Stimulated activated CD4-positive, alpha-beta T cell treated with anti-CD3 and anti-CD28 coated beads, TNF-alpha, amount 100 ng/mL, for 24 hours (primary cell): ENCODE measurements around the gene GNB1L.

ENCODE experiments used
- DNase-seq, 3 experiments: peaks; one replicate each; pipeline ENCODE4 v3.0.0-alpha.2; 2020; ENCODE audit warnings: low read depth in 3 of 3

Gene GNB1L

DNA sequence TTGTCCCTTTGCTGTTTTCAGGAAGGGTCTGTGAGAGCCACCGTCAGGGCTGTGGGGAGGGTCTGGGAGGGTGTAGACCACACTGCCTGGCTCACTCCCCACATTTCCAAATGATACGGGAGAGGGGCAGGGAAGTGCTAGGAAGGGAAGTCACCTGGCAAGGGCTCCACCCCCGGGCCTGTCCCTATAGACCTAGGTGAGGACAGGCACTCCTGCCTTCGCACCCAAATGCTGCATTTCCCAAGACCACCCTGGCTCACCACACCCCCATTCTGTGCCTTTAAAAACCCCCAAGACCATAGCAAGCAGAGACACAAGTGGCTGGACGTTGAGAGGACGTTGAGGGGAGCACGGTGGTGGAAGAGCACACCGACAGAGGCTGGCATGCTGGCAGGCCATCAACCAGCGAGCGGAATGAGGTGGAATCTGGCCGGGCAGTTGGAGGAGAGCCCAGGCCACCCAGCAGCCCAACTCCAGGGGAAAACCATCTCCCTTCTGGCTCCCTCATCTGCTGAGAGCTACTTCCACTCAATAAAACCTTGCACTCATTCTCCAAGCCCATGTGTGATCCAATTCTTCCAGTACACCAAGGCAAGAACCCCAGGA is 45.7 kb downstream of the GNB1L start:
- DNase-seq, result no peak

DNA sequence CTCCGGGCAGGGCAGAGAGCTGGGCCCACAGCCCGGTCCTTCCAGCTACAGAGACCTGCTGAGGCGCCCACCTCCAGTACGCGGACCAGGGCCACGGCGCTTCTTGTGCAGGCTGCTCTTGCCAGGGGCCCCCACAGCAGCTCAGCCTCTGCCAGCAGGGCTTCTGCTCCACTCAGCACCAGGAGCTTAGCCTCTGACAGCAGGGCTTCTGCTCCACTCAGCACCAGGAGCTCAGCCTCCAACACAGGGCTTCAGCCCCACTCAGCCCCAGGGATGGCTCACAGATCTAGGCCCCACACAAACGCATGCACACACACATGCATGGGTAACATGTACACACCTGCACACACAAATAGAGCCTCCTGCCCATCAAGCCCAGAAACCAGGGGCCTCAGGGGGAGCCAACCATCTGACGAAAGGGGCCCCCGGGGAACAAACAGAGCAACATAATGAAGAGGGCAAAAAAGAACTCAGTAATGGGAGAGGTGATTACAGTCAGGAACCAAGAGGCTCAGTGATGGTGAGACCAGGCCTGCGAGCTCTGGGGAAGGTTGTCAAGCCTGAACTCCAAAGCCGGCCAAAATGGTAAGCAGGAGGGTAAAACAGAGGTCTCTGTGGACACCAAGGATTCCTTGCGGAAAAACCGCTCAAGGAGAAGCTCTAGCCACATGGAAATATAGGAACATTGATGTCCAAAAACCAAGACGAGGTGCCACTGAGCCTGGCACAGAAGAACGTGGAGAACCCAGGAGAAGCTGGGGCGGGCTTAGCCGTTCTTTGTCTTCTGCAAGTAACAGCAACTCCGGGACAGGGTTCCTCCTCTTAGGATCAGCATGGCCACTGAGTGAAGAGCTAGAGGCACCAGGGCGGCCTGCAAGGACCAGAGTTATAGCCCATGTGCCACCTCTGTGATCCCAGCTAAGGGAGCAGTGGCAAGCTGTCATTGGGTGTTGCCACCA is 46.5 kb downstream of the GNB1L start:
- DNase-seq, result no peak

DNA sequence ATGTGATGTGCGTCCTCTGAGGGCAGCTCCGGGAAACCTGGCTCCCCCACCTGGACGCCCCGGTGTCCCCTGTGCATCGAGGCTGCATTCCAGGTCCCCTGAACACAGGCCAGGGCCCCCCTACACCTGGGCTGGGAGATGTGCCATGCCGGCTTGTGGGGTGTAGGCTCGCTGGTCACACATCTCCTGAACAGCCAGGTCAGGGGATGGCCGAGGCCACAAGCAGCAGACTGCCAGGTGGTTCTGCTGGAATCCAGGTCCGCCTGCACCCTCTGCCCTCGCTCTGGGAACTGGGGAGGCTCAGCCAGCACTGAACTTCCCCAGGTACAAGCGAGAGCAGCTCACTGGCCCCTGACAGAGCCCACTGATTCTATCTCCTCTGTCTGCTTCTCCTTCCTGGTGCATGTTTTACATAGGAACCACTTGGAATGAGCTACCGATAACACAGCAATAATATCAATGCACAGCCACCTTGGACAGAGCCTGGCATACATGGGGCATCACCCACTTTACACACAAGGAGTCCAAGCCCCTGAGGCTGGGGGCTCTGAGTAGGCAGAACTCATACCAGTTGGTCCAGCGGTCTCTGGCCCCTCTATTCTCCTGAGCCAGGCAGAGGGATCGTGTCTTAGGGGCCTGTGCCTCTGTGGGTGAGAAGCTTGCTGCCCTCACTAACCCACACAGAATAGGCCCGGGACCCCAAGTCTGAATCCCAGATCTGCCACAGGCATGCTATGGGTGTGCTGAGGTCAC is 47.3 kb downstream of the GNB1L start:
- no peak for DNase-seq

DNA sequence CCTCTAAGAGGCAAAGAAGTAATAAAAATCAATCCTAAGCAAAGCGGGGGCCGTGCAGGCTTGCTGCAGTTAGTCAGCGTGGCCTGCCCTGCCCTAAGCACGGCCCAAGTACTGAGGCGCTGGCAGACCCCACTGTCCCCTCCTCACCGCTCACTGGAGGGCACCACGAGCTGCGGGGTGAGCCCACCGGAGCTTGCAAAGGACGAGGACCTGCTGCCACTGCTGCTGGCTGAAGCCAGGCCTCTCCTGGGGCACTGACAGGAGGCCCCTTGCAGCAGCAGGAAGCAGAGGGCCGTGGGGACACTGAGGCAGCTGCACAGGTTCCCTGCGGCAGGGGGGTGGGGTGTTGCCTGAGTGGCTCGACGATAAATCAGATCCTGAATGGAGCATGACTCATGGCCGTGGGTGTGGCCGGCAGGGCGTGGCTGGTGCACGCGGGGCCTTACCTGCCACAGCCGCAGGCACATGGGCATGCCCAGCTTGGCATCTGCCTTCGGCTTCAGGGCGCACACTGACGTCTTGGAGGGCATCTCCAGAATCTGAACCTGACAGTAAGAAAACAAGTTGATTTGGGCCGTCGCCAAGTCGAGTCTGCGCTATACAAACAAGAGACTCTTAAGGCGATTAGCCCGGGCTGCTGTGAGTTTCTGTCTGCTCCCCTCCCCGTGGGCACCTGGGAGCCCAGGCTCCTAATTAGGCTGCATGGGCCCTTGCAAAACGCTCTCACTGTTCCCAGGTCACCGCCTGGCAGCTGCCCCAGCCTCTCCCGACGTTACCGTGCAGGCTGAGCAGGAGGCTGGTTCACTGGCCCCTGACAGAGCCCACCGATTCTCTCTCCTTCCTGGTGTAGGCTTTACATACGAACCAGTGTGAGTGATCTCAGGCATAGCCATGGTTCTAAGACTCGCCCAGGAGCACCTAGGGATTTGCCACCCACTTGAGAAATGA is 48.2 kb downstream of the GNB1L start:
- no peak for DNase-seq

DNA sequence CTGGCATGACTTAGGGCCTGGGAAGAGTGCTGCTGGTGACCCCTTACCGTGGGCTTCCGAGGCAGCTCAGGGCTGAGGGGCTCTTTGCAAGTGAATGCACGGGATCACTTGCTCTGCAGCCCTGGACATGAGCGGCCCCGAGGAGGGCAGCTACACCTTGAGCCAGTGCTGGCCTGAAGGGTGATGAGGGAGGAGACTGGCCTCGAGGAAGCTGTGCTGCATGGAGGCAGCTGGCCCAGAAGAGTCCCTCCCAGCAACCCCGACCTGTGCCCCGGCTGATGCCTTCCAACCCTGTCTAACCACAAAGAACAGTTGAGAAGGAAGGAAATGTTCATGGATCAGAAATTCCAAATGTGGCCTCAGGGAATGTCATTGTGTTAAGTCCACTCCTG is 48.9 kb downstream of the GNB1L start:
- DNase-seq, result no peak

DNA sequence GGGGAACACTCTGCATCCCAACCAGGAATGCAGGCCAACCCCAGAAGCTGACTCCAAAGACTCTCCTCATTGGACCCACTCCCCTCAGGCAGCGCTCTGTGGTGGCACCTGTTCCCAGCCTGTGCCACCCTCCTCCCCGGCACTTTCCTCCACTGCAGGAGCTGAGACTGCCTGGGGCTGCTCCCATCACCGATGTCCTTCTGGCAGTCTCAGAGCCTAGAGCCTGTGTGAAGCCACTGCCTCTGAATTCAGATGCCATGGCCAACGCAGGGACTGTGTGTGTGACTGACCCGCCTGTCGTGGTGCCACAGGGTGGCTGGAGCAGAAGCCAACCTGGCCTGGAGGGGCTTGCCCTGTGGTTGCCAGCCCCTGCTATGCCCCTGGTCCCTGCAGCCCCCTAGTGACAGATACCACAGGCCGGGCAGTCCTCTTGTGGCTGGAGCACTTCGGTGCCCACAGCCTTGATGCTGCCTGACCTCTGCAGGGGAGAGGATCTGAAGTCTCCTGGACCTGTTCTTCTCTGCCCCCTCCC is 50.9 kb downstream of the GNB1L start:
- no peak for DNase-seq

DNA sequence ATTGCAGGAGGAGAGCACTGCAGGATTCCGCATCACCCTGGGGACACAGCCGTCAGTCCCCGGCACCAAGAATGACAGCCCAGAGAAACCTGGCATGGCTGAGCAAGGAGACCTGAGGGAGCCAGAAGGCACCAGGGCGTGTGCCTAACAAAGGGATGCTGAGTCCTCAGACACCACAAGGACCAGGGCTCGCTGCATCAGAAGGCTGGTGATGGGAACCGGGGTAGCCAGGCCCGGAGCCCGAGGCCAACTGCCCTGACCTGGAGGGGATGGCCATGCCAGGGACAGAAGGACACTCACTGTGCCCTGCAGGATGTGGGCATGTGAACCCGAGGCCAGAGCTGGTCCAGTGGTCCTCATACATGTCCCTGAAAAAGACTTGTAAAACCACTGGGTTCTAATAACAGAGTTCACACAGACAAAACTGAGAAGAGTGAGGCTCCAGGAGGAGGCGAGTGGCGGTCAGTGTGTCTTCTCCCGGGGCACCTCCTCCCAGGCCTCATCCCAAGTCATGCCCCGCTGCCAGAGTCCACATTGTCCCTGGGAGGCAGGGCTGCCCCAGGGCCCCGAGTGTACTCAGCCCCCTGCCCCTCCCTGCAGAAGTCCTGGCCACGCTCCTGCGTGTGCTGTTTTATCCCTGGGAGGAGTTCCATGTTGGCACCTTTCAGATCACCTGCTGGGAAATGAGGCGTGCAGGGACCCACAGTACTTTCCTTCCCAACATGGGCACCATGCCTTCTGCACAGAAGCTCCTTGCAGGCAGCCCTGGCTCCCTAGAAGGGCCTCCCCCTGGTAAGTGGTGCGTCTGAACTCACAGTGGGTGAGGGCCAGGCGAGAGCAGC is 51.6 kb downstream of the GNB1L start:
- DNase-seq, result no peak

DNA sequence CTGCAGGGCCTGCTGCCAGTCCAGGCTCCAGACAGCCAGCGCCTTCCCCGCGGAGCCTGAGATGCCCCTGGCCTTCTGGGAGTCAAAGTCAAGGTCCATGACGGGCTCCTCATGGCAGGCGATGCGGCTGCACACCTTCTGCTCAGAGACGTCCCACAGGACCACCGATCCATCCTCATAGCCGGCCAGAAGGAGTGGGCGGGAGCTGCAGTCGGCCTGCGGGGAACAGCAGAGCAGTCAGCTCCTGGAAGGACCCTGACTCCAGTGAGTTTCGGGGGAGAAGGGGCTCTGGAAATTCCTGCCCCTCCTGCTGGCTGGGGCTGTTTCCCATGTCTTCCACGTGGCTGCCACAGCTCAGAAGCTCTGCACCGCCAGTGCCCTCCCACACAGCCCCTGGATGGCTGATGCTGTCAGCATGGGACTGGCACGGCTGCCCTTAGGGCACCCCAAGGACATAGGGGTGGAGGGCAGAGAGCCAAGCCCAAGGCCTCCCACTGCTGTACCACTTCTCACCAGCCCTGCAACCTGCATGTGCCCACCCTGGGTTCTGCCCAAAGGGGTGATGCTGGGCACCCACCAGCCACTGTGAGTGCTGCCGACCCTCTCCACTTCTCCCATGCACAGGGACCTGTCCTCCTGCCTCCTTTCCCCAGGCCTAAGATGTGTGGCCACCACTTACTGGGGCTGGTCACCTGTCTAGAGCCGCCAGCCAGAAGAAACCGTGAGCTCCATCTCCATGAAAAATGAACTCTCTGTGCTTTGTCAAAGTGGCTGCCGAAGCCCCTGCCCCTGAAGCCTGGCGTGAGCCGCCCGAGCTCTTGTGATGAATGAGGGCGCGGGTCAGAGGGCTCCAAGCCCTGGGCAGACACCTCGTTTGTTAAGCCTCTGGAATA is 52.4 kb downstream of the GNB1L start:
- no peak for DNase-seq

DNA sequence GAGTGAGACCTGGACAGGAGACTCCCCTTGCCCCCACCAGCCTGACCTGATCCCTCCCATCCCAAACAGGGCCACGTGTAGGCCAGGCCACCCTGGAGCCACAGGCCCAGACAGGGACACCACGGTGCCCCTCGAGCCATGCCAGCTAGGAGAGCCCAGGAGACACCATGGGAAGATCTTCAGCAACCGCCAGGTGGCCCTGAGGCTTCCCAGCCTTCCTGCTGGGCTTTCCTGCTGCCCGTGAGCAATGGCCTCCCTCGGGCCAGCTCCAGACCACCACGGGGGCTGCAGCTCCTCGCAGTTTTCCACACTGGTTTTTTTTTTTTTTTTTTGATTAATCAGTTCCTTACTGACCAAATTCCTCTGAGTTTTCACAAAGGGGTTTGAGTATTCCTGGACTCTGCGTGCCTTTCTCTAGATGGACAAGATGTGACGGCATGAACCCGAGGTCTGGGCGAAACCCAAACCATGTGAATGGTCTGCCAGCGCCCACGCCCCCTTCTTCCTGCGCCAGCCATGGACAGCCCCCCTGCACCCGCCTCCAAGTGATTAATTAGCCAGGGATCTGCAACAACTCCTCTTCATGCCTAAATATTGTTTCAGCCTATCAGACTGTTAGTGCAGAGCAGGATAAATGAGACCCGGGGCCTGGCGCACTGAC is 53.2 kb downstream of the GNB1L start:
- no peak for DNase-seq

DNA sequence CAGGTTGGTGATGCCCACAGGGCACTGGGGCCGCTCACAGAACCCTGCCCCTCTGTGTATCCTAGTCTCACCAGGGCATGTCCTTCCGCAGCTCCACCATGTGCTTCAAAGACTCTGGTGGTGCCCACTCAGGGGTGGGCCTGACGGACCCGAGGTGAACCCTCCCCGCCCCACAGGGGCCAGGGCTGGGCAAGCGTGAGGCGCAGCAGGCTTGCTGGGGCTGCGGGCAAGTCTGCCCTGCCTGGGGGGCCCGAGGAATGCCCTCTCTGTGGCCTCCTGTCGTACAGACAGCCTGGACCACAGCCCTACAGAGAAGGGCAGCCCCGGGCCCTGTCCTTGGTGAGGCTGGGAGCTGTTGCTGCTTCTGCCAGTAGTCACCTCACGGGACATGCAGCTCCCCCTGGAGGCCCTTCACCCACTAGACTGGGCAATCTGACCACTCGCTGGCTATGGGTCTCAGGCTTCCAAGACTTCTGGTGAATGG is 53.9 kb downstream of the GNB1L start:
- no peak for DNase-seq

DNA sequence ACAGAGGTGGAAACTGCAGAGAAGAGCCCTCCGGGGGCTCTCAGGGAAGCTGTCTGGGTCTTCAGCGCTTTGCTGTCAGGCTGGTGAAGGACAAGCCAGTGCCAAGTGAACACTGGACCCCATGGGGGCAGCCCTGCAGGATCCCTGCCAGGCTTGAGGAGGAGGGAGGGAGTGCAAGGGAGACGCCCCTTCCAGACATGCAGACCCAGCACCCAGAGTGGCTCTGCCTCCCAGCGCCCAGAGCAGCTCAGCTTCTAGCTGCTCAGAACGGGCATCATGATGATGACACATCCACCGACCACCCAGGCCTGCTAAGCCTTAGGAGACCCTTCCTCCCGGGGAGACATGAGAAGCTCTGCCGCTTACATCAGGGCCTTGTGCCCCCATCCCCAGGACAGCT is 54.4 kb downstream of the GNB1L start:
- no peak for DNase-seq

DNA sequence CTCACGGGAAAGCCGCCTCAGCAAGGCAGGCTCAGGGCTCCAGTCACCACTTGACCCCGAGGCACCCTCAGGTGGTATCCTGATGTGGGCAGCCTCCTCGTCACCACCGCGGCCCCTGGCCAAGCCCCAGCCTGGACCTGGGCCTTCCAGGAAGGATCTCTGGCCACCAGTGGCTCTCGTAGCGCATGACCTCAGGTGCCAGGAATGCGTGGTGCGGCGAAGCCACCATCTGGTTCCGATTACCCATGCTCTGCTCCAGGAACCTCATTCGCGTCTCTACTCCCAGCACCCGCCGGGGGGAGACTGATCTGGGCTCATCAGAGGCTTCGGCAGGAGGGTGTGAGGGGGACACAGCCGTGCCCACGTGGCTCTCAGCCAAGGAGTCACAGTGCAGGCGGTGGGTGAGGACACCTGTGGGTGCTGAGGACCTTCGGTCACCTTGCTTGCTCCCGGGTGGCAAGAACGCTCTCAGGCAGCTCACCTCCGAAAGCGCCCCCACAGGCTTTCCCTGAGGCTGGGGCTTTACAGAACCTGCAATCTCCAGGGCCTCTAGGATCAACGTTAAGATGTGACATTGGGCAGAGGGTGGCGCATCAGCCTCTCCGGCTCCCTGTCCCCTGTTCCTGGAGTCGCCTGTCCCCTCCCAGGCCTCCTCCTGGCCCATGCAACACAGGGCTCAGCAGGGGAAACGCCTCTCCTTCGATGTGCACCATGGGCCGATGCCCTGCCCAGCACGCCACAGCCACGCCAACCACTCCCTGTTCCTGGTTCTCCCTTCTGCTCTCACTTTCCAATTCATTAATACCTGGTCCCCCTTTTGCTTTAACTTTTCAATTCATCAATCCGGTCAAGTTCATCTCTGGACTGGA is 55.1 kb downstream of the GNB1L start:
- no peak for DNase-seq

DNA sequence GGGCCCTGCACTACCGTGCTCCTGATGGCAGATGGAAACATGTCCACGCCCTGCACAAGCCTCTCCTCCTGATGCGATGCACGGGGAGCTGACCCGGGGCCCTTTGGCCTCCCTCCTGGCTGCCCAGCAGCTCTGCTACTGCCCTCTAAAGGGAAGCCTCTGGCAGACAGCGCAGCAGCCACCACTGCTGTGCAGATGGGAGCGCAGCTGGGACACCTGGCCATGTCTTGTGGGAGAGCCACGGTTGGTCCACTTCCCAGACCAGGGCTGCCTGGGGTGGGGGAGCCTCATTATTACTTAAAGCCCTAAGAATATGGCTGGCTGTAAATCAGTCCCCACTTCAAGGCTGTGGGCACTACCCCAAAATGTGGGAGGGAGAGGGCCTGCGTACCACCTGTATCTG is 55.8 kb downstream of the GNB1L start:
- no peak for DNase-seq

DNA sequence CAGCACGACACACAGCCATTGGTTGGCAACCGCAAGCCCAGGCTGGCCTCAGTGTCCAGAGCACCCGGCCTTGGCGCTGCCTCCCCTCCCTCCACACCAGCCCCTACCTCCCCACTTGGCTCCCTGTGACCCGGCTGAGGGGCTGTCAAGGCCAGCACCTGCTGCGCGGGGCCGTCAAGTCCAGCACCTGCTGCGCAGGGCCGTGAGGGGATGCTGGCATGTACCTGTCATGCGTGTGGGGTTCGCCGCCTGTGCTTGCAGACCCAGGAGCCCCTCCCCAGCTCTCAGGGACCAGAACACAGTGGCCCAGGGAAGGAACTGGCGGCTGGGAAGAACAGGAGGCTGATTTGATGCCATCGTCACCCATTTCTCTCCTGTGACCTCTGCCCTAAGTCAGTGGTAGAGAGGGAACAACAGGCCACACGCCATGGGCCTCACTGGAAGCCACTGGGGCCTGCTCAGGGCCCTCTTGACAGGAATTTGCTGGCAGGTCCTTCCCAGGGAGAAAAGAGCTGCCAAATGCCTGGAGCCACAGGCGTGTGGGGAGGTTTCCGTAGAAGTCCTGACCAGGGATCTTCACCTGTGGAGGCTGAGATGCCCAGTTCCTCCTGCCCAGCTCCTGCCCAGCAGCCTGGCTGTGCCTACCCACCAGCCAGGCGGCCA is 56.5 kb downstream of the GNB1L start:
- no peak for DNase-seq

DNA sequence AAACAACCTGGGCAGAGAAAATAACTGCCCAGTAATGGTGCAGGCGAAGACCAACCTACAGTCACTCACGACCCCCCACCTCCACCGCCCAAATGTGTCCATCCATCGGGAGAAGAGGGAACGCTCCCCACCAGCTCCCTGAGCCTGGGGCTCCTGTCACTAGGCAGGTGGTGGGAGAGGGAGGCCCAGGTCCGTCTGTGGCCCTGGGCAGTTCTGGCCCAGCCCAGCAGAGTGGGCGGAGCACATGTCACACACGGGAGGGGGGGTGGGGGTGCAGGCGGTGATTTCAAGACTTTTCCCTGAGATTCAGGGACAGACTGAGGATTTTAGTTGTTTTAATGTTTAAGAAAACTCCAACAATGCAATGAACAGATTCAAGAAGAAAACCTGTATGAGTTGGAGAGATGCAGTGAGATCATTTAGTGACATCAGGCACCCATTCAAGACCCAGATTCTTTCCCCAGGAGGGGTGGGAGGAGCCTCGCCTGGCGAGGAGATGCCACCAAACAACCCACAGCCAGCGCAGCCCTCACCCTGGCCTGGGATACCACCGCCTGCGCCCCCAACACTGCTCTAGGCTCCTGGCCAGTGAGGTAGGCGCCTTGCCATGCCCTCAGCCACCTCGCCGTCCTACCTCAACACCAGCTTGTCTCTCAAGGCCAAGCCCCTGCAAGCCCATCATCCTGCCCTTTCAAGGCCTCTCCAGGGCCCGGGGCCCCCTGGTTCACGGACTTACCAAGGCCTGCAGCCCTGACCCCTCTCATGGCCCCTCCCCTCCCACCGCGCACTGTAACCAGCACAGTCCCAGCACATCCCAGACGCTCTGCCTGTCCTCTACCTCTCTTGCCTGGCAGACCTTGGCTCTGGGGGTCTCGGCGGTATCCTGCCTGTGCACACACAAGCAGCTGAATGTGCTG is 57.3 kb downstream of the GNB1L start:
- no peak for DNase-seq

DNA sequence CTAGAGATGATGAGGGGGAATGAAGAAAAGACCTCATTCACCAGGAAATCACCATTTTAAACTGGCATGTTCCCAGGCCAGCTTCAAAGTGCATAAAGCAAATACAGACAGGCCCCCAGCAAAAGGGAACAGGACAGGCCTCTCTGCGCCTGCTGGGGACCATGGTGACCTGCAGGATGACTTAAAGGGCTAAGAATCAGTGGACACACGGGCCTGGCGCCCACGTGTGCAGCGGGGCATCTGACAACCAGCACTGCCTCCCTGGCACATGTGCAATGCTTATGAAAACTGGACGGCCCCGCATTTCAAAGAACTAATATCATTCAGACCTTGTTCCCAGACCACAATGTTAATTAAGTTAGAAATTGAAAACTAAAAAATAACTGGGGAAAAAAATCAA is 58.5 kb downstream of the GNB1L start:
- DNase-seq, result no peak
